M059J (cell line): Measurements from ENCODE around the gene IGFLR1. TPM values are rescaled to one million over a fixed set of nuclear protein-coding genes. Genes with fewer than 3 reads are reported as not detected.
A peak's percentile ranks its signal among the peaks of the same experiment; 100 is the strongest.
"Not testable (repeated sequence)": the region's sequence is repeated elsewhere in the genome, so short reads cannot be mapped to it uniquely, and the experiment has no call there.

Experiments
- DNase-seq: peaks from one replicate; pipeline ENCODE4 v3.0.0-alpha.2; 2012; ENCODE audit warnings: low read depth
- total RNA-seq: library from RNA; depleted of rRNA; stranded (reverse); fragments of >200 nt; shearing (Covaris generic); gene quantifications from 2 replicates; pipeline ENCODE4 v1.2.3, GENCODE V29; 2014

IGFLR1 gene
- total RNA-seq, 1 experiment from 2014 or later = 8.8 TPM

- DNase-seq = no peak
These were observed 35.0 kb upstream of the IGFLR1 start for GRCh38 chr19:35777086-35777841.

- DNase-seq = no peak
These were observed 34.0 kb upstream of the IGFLR1 start for GRCh38 chr19:35776102-35776788.

DNA sequence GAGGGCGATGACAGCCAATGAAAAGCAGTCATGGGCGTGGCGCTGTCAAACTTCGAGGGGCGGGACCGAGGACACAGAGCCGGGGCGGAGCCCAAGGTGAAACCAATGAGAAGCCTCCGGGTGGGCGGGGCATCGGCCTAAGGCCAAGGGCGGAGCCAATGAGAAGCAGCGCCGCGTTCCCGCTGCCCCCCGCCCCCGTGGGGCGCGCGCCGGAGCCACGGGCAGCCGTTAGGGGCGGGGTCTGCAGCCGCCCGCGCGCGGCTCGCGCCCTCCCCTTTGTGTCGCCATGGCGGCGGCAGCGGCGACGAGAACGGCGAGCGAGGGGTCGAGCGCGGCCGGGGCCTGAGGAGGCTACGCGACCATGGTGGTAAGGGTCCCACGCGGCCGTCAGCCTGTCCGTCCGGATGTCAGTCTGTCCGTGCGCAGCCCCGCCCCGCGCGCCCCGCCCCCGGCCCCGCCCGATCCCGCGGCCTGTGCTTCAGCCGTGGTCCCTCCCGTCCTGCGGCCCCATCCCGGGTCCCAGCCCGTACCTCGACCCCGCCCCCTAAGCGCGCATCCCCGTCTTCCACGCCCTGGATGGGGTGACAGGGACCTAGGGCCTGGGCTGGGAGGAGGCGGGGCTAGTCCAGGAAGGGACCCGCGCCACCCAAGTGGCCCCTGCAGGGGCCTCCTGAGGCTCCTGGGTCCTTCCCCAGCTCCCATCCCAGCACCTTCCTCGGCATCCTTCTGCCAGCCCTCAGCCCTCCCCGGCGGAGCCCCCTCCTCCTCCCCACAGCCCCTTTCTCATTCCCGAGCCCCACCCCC lies 33.2 kb upstream of the IGFLR1 start, which contains the start of gene ARHGAP33:
TSS of gene ARHGAP33 (plus strand) at position 267 of the 804 bp plus-strand sequence. CDS start at position 362, 95 bp downstream.
- DNase-seq = peak; percentile 97

DNA sequence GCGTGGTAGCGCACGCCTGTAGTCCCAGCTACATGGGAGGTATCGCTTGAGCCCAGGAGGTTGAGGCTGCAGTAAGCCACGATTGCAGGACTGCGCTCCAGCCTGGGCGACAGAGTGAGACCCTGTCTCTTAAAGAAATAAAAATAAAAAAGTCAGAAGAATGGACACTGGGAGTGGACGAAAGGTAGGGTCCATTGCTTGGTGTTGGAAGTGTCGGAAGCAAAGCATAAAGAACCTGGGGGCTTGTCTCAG lies 32.7 kb upstream of the IGFLR1 start:
- DNase-seq = no peak

DNA sequence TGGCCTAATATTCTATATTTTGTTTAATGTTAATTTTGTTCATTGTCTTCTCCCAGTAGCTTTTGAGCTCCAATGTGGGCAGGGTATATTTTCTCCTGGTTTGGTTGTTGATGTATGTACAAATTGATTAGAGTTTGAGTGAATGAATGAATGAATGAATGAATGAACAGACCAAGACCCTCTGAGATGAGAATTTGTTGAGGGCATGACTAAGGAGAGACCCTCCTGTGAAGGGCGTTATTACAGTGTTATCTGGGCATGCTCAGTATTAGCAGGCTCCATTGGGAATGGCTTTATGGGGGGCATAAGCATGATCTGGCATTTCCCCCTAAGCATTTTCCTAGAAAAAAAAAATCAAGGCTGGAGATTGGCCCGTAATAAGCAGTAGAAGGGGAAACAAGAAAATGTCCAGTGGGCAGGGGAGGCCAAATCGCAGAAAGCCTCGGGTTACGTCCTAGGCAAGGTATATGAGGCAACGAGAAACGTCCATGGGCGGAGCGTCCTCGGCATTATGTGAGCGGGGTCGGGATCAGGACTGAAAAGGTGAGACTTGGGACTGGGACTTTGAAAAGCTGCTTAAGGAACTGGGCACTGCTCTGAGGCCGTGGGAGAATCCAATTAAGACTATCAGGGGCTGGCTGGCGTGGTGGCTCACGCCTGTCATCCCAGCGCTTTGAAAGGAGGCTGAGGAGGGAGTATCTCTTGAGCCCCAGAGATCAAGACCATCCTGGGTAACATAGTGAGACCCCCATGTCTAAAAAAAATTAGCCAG lies 32.2 kb upstream of the IGFLR1 start:
- peak; percentile 25 for DNase-seq

- peak; percentile 32 for DNase-seq
These were observed 31.0 kb upstream of the IGFLR1 start for GRCh38 chr19:35773020-35773806.

DNA sequence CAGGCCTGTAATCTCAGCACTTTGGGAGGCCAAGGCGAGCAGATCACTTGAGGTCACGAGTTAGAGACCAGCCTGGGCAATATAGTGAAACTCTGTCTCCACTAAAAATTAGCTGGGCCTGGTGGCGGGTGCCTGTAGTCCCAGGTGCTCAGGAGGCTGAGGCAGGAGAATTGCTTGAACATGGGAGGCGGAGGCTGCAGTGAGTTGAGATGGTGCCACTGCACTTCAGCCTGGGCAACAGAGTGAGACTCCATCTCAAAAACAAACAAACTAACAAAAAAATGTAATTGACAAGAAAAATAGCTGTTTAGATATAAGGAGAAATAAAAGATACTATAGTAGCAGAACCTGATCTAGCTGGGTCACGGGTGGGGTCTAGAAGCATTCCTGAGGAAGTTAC lies 30.1 kb upstream of the IGFLR1 start:
- not testable (repeated sequence) for DNase-seq

GRCh38 chr19:35768082-35768421 lies 25.8 kb upstream of the IGFLR1 start:
- no peak for DNase-seq

DNA sequence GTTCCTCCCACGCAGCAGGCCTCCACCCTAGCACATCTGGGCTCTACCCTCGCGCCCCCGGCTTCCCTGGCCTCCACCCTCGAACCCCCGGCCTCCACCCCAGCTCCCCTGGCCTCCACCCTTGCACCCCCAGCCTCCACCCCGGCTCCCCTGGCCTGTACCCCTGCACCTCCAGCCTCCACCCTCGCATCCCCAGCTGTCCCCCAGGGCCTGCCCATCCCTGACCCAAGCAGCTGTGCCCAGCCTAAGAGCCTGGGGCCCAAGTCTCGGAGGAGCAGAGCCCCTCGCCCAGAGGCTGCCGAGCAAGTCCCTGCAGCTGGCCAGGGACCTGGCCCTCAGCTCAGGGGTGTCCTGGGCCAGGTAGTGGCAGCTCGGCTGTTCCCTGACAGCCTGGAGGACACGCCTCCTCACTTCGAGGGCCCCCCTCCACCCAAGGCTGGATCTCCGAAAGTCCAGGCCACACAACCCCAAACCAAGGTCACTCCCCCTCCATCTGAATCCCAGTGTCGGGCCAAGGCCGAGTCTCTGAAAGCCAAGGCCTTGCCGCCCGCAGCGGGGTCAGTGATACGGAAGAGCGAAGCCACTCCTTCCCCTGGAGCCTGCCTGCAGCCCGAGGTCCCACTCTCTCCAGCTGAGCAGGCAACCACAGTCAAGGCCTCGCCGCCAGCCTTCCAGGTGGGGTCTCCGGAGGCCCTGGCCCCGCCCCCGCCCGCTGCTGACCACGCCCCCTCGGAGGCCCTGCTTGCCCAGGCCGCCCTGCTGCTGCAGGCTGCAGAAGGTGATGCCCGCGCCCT lies 25.2 kb upstream of the IGFLR1 start:
- no peak for DNase-seq

DNA sequence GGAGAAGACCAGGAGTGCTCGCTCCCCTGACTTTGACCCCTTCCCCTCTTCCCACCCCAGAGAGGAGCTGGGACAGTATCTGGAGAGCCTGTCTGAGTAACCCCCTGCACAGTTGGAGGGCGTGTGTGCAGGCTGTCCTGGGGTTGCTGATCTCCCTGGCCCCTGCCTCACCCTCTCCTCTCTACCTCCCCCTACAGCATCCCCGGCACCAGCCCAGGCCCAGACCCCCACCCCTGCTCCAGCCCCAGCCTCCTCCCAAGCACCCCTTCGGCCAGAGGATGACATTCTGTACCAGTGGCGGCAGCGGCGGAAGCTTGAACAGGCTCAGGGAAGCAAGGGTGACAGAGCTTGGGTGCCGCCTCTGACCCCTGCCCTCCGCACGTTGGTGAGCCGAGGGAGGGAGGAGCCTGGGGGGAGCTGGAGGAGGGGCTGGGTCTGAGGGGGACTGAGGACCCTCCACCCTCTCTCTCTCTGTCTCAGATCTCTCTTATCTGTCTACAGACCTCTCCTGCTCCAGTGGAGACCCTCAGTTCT lies 24.4 kb upstream of the IGFLR1 start:
- DNase-seq = no peak

DNA sequence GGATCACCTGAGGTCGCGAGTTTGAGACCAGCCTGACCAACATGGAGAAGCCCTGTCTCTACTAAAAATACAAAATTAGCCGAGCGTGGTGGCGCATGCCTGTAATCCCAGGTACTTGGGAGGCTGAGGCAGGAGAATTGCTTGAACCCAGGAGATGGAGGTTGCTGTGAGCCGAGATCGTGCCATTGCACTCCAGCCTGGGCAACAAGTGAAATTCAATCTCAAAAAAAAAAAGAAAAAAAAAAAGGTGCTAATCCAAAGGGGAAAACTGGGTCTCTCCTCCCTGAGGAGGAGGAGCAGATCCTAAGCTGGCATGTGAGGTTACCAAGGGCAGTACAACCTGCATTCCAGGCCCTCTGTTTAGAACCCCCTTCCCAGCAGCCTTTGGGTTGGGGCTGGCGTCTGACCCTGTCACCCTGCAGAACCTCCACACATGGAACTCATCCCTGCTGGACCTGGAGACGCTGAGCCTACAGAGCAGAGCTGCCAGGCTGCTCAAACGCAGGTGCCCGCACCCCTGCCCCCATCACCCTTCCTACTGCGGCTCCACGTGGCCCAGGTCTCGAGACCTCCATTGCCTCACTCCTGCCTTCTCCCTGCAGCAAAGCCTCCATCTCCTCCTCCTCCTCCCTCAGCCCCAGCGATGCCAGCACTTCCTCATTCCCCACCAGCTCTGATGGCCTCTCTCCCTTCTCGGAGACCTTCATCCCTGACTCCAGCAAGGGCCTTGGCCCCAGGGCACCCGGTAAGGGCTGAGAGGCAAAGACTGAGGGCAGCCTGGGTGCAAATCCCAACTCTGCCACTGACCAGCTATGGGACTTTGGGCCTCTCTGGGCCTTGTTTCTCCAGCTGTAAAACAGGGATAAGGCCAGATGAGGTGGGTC lies 22.4 kb upstream of the IGFLR1 start:
- no peak for DNase-seq

GRCh38 chr19:35760711-35761349 lies 18.6 kb upstream of the IGFLR1 start:
- DNase-seq = peak; percentile 79

DNA sequence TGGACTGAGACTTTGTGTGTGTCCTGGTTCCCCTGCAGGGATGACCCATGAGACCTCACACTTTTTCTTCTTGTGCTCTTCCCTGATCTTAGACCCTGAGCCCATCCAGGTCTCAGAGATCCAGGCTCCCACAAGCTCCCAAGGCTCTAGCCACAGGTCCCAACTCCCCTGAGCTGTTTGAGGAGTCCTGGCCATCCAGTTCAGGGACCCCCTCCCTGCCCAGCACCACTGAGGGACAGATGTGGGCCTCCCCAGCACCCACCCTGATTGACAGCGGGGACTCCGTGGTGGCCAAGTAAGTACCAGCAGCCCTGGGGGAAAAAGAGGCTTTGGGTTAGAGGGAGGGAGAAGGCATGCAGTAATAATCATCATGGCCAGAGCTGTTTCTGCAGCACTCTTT lies 17.4 kb upstream of the IGFLR1 start:
- no peak for DNase-seq

DNA sequence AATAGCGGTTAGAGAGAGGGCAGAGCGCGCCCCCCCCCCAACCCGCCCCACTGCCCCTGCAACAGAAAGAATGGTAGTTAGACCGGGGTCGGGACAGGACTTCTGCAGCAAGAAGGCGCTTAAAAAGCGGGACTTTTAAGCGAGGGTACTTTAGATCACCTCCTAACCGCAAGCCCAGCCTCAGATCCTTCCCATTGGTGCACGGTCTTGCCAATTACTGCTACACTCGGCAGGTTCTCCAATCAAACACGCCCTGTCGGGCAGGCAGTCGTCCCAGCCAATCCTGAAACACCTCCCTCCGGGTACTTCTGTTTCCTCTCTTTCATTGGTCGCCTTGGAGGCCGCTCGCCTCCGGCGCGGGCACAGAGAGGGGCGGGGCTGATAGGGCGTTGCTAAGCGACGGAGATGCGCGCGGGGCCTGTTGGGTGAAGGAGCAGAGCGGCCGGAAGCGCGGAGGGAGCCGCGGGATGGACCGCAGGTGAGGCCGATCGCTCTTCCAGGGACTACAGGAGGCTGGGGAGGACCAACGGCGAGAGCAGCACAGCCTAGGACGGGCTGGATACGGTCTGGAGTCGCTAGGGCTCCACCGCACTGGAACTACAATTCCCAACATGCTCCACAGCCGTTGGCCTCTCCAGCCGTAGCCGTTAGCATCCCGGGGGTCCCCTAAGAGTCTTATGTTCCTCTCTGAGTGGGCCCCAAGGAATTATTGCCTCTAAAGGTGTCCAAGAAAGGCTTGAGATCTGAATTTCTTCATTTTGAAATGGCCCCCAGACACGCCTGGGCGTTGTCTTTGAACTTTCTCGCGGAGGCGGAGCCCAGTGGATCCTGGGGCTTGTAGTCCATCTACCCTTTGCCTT lies 15.7 kb upstream of the IGFLR1 start, which contains the start of gene PROSER3:
TSS of gene PROSER3 (plus strand) at position 428 of the 860 bp plus-strand sequence. CDS start at position 468, 40 bp downstream.
- peak; percentile 99 for DNase-seq

- DNase-seq = peak; percentile 83
These were observed 15.0 kb upstream of the IGFLR1 start for GRCh38 chr19:35757231-35757748.

GRCh38 chr19:35756377-35757230 lies 14.4 kb upstream of the IGFLR1 start, which contains the start of gene HSPB6:
TSS of gene HSPB6 (minus strand) at chr19:35757029. CDS start at chr19:35757008, 21 bp downstream.
- peak; percentile 30 for DNase-seq
